IPS DF 6.9 (cell line): Measurements from ENCODE around the gene CEP170B.

Experiments used
- DNase-seq: peaks from one replicate; pipeline ENCODE4 v3.0.0-alpha.2; 2013; ENCODE audit warnings: low read depth, low spot score
- H3K27ac ChIP-seq: one replicate; pipeline ENCODE4 v1.5.1; 2013; ENCODE audit warnings: low read length, control low read depth
- H3K27me3 ChIP-seq: 2 replicates; pipeline ENCODE4 v1.6.1; 2013; ENCODE audit warnings: mild to moderate bottlenecking, low read length; ENCODE audit not compliant: control insufficient read depth, insufficient read depth
- H3K36me3 ChIP-seq: 2 replicates; pipeline ENCODE4 v1.6.1; 2013; ENCODE audit warnings: low read length; ENCODE audit not compliant: control insufficient read depth, insufficient read depth
- H3K4me1 ChIP-seq: 2 replicates; pipeline ENCODE4 v1.6.1; 2013; ENCODE audit warnings: low read length; ENCODE audit not compliant: control insufficient read depth, insufficient read depth
- H3K4me3 ChIP-seq: 2 replicates; pipeline ENCODE4 v1.5.1; 2013; ENCODE audit warnings: mild to moderate bottlenecking, low read length
- H3K9me3 ChIP-seq: 2 replicates; pipeline ENCODE4 v1.6.1; 2013; ENCODE audit warnings: low read length, inconsistent platforms; ENCODE audit not compliant: control insufficient read depth, insufficient read depth
- WGBS: extraction: QIAGEN DNeasy Blood & Tissue Kit; methylation state at CpG from one replicate; pipeline ENCODE4 v1.1.7; 2013; ENCODE audit warnings: mixed read lengths, missing lambda C conversion rate; ENCODE audit not compliant: insufficient read length, insufficient coverage; 5-methylcytosine and 5-hydroxymethylcytosine counted together

Gene CEP170B

GRCh38 chr14:104893435-104894207, 28.6 kb downstream of the CEP170B start:
- H3K36me3 ChIP-seq: no peaks in the 10 kb centered on the region; the same call in 1 of the 2 replicates
- DNase-seq: no peak
- H3K27me3 ChIP-seq: no peaks in the 10 kb centered on the region
- no peaks in the 10 kb centered on the region for H3K9me3 ChIP-seq
- H3K4me3 ChIP-seq: no peak overlapping the region
- peaks cover 5% of the 10 kb centered on the region; the same call in 1 of the 2 replicates for H3K4me1 ChIP-seq
- H3K27ac ChIP-seq: no peak overlapping the region
- no CpG with 5 or more reads among the region's 39 CpGs for WGBS

GRCh38 chr14:104894331-104895206, 29.5 kb downstream of the CEP170B start:
- H3K27ac ChIP-seq: no peak overlapping the region
- WGBS: no CpG with 5 or more reads among the region's 30 CpGs
- H3K36me3 ChIP-seq: no peaks in the 10 kb centered on the region; the same call in 1 of the 2 replicates
- H3K4me3 ChIP-seq: no peak overlapping the region
- no peaks in the 10 kb centered on the region for H3K27me3 ChIP-seq
- no peaks in the 10 kb centered on the region for H3K9me3 ChIP-seq
- peaks cover 5% of the 10 kb centered on the region; the same call in 1 of the 2 replicates for H3K4me1 ChIP-seq
- DNase-seq: no peak

- Histone ChIP-seq H3K4me3 (no peak overlapping the region), H3K36me3 (no peaks in the 10 kb centered on the region; the same call in 1 of the 2 replicates), H3K27ac (no peak overlapping the region), H3K4me1 (peaks cover 5% of the 10 kb centered on the region; the same call in 1 of the 2 replicates), H3K9me3 (no peaks in the 10 kb centered on the region), H3K27me3 (no peaks in the 10 kb centered on the region)
- no peak for DNase-seq
- WGBS: no CpG with 5 or more reads among the region's 9 CpGs
Observed at GRCh38 chr14:104895207-104895785, 30.2 kb downstream of the CEP170B start.

- H3K27ac ChIP-seq: no peak overlapping the region
- no peaks in the 10 kb centered on the region for H3K9me3 ChIP-seq
- no CpG with 5 or more reads among the region's 34 CpGs for WGBS
- H3K36me3 ChIP-seq: no peaks in the 10 kb centered on the region; the same call in 1 of the 2 replicates
- no peaks in the 10 kb centered on the region for H3K27me3 ChIP-seq
- no peak for DNase-seq
- H3K4me1 ChIP-seq: peaks cover 5% of the 10 kb centered on the region; the same call in 1 of the 2 replicates
- no peak overlapping the region for H3K4me3 ChIP-seq
Observed at GRCh38 chr14:104895786-104896661, 31.0 kb downstream of the CEP170B start.

GRCh38 chr14:104897330-104898194, 32.5 kb downstream of the CEP170B start:
- Histone ChIP-seq H3K36me3 (no peaks in the 10 kb centered on the region; the same call in 1 of the 2 replicates), H3K27ac (no peak overlapping the region), H3K9me3 (no peaks in the 10 kb centered on the region), H3K27me3 (no peaks in the 10 kb centered on the region), H3K4me3 (no peak overlapping the region), H3K4me1 (peaks cover 3% of the 10 kb centered on the region; the same call in 1 of the 2 replicates)
- DNase-seq: no peak
- WGBS: no CpG with 5 or more reads among the region's 37 CpGs

- no peak for DNase-seq
- no CpG with 5 or more reads among the region's 7 CpGs for WGBS
- Histone ChIP-seq H3K27ac (no peak overlapping the region), H3K4me1 (no peaks in the 10 kb centered on the region), H3K4me3 (no peak overlapping the region), H3K9me3 (no peaks in the 10 kb centered on the region), H3K27me3 (no peaks in the 10 kb centered on the region), H3K36me3 (no peaks in the 10 kb centered on the region; the same call in 1 of the 2 replicates)
Observed at GRCh38 chr14:104898195-104898558, 33.1 kb downstream of the CEP170B start.

GRCh38 chr14:104898870-104899510, 33.9 kb downstream of the CEP170B start:
- DNase-seq: no peak
- no peak overlapping the region for H3K27ac ChIP-seq
- no peaks in the 10 kb centered on the region; the same call in 1 of the 2 replicates for H3K36me3 ChIP-seq
- WGBS: no CpG with 5 or more reads among the region's 24 CpGs
- H3K4me3 ChIP-seq: no peak overlapping the region
- no peaks in the 10 kb centered on the region for H3K4me1 ChIP-seq
- no peaks in the 10 kb centered on the region for H3K27me3 ChIP-seq
- H3K9me3 ChIP-seq: no peaks in the 10 kb centered on the region

GRCh38 chr14:104899781-104900180, 34.7 kb downstream of the CEP170B start:
- Histone ChIP-seq H3K4me1 (no peaks in the 10 kb centered on the region), H3K27me3 (no peaks in the 10 kb centered on the region), H3K4me3 (no peak overlapping the region), H3K9me3 (no peaks in the 10 kb centered on the region), H3K36me3 (no peaks in the 10 kb centered on the region; the same call in 1 of the 2 replicates), H3K27ac (no peak overlapping the region)
- no CpG with 5 or more reads among the region's 2 CpGs for WGBS
- no peak for DNase-seq
